ENCODE measurements around the gene PTN. TPM values are rescaled to one million over a fixed set of nuclear protein-coding genes. Genes with fewer than 3 reads are reported as not detected.

The PTN gene
- total RNA-seq, 1 donor from 2014 or later = 21.9 TPM

GRCh38 chr7:137302081-137302480 is 41.5 kb downstream of the PTN start:
- no peak overlapping the region for H3K9ac ChIP-seq (ENCODE audit: low read depth in 1 of 3, low read length in 3 of 3)

GRCh38 chr7:137298464-137298794 is 45.1 kb downstream of the PTN start:
- H3K36me3 ChIP-seq (ENCODE audit: control insufficient read depth in 3 of 3, insufficient read depth in 3 of 3, low read length in 3 of 3) = no peaks in the 10 kb centered on the region
- H3K27ac ChIP-seq (ENCODE audit: low read depth, low read length) = no peak overlapping the region
- H3K9me3 ChIP-seq (ENCODE audit: control insufficient read depth in 3 of 3, low read length in 3 of 3) = no peaks in the 10 kb centered on the region
- no peaks in the 10 kb centered on the region for H3K4me1 ChIP-seq (ENCODE audit: control insufficient read depth in 3 of 3, insufficient read depth in 3 of 3, low read length in 3 of 3)
- H3K27me3 ChIP-seq (ENCODE audit: control insufficient read depth in 3 of 3, insufficient read depth in 3 of 3, low read length in 3 of 3) = no peaks in the 10 kb centered on the region
- no peak overlapping the region for H3K4me3 ChIP-seq (ENCODE audit: low read length in 3 of 3)
- no peak overlapping the region for H3K9ac ChIP-seq (ENCODE audit: low read depth in 1 of 3, low read length in 3 of 3)

More at GRCh38 chr7:137302081-137302480, 41.5 kb downstream of the PTN start:
- H3K9me3 ChIP-seq (ENCODE audit: control insufficient read depth in 3 of 3, low read length in 3 of 3) = no peaks in the 10 kb centered on the region
- no peaks in the 10 kb centered on the region for H3K4me1 ChIP-seq (ENCODE audit: control insufficient read depth in 3 of 3, insufficient read depth in 3 of 3, low read length in 3 of 3)
- H3K4me3 ChIP-seq (ENCODE audit: low read length in 3 of 3) = no peak overlapping the region
- H3K36me3 ChIP-seq (ENCODE audit: control insufficient read depth in 3 of 3, insufficient read depth in 3 of 3, low read length in 3 of 3) = no peaks in the 10 kb centered on the region
- H3K27me3 ChIP-seq (ENCODE audit: control insufficient read depth in 3 of 3, insufficient read depth in 3 of 3, low read length in 3 of 3) = no peaks in the 10 kb centered on the region
- no peak overlapping the region for H3K27ac ChIP-seq (ENCODE audit: low read depth, low read length)

- H3K4me1 ChIP-seq (ENCODE audit: control insufficient read depth in 3 of 3, insufficient read depth in 3 of 3, low read length in 3 of 3) = no peaks in the 10 kb centered on the region
- H3K9me3 ChIP-seq (ENCODE audit: control insufficient read depth in 3 of 3, low read length in 3 of 3) = no peaks in the 10 kb centered on the region
- H3K36me3 ChIP-seq (ENCODE audit: control insufficient read depth in 3 of 3, insufficient read depth in 3 of 3, low read length in 3 of 3) = no peaks in the 10 kb centered on the region
Observed at GRCh38 chr7:137297551-137298463, 45.7 kb downstream of the PTN start.

GRCh38 chr7:137296576-137296975 is 47.0 kb downstream of the PTN start:
- Histone ChIP-seq H3K9me3 (ENCODE audit: control insufficient read depth in 3 of 3, low read length in 3 of 3) (no peaks in the 10 kb centered on the region), H3K4me3 (ENCODE audit: low read length in 3 of 3) (no peak overlapping the region), H3K4me1 (ENCODE audit: control insufficient read depth in 3 of 3, insufficient read depth in 3 of 3, low read length in 3 of 3) (no peaks in the 10 kb centered on the region), H3K27me3 (ENCODE audit: control insufficient read depth in 3 of 3, insufficient read depth in 3 of 3, low read length in 3 of 3) (no peaks in the 10 kb centered on the region), H3K9ac (ENCODE audit: low read depth in 1 of 3, low read length in 3 of 3) (no peak overlapping the region), H3K27ac (ENCODE audit: low read depth, low read length) (no peak overlapping the region), H3K36me3 (ENCODE audit: control insufficient read depth in 3 of 3, insufficient read depth in 3 of 3, low read length in 3 of 3) (no peaks in the 10 kb centered on the region)

More at GRCh38 chr7:137297551-137298463, 45.7 kb downstream of the PTN start:
- H3K27ac ChIP-seq (ENCODE audit: low read depth, low read length) = no peak overlapping the region
- H3K9ac ChIP-seq (ENCODE audit: low read depth in 1 of 3, low read length in 3 of 3) = no peak overlapping the region
- H3K27me3 ChIP-seq (ENCODE audit: control insufficient read depth in 3 of 3, insufficient read depth in 3 of 3, low read length in 3 of 3) = no peaks in the 10 kb centered on the region
- no peak overlapping the region for H3K4me3 ChIP-seq (ENCODE audit: low read length in 3 of 3)

GRCh38 chr7:137295739-137296324 is 47.7 kb downstream of the PTN start:
- Histone ChIP-seq H3K9me3 (ENCODE audit: control insufficient read depth in 3 of 3, low read length in 3 of 3) (no peaks in the 10 kb centered on the region), H3K4me3 (ENCODE audit: low read length in 3 of 3) (no peak overlapping the region), H3K27ac (ENCODE audit: low read depth, low read length) (no peak overlapping the region), H3K27me3 (ENCODE audit: control insufficient read depth in 3 of 3, insufficient read depth in 3 of 3, low read length in 3 of 3) (no peaks in the 10 kb centered on the region), H3K4me1 (ENCODE audit: control insufficient read depth in 3 of 3, insufficient read depth in 3 of 3, low read length in 3 of 3) (no peaks in the 10 kb centered on the region), H3K36me3 (ENCODE audit: control insufficient read depth in 3 of 3, insufficient read depth in 3 of 3, low read length in 3 of 3) (no peaks in the 10 kb centered on the region), H3K9ac (ENCODE audit: low read depth in 1 of 3, low read length in 3 of 3) (no peak overlapping the region)

GRCh38 chr7:137289101-137289500 is 54.4 kb downstream of the PTN start:
- Histone ChIP-seq H3K27ac (ENCODE audit: low read depth, low read length) (no peak overlapping the region), H3K4me1 (ENCODE audit: control insufficient read depth in 3 of 3, insufficient read depth in 3 of 3, low read length in 3 of 3) (no peaks in the 10 kb centered on the region), H3K9ac (ENCODE audit: low read depth in 1 of 3, low read length in 3 of 3) (no peak overlapping the region), H3K27me3 (ENCODE audit: control insufficient read depth in 3 of 3, insufficient read depth in 3 of 3, low read length in 3 of 3) (no peaks in the 10 kb centered on the region), H3K36me3 (ENCODE audit: control insufficient read depth in 3 of 3, insufficient read depth in 3 of 3, low read length in 3 of 3) (no peaks in the 10 kb centered on the region), H3K4me3 (ENCODE audit: low read length in 3 of 3) (no peak overlapping the region), H3K9me3 (ENCODE audit: control insufficient read depth in 3 of 3, low read length in 3 of 3) (no peaks in the 10 kb centered on the region)

- no peak overlapping the region for H3K9ac ChIP-seq (ENCODE audit: low read depth in 1 of 3, low read length in 3 of 3)
- H3K4me3 ChIP-seq (ENCODE audit: low read length in 3 of 3) = no peak overlapping the region
- no peak overlapping the region for H3K27ac ChIP-seq (ENCODE audit: low read depth, low read length)
- H3K9me3 ChIP-seq (ENCODE audit: control insufficient read depth in 3 of 3, low read length in 3 of 3) = no peaks in the 10 kb centered on the region
- no peaks in the 10 kb centered on the region for H3K36me3 ChIP-seq (ENCODE audit: control insufficient read depth in 3 of 3, insufficient read depth in 3 of 3, low read length in 3 of 3)
- H3K4me1 ChIP-seq (ENCODE audit: control insufficient read depth in 3 of 3, insufficient read depth in 3 of 3, low read length in 3 of 3) = no peaks in the 10 kb centered on the region
- H3K27me3 ChIP-seq (ENCODE audit: control insufficient read depth in 3 of 3, insufficient read depth in 3 of 3, low read length in 3 of 3) = no peaks in the 10 kb centered on the region
Observed at GRCh38 chr7:137287651-137288258, 55.8 kb downstream of the PTN start.

GRCh38 chr7:137283153-137283552 is 60.4 kb downstream of the PTN start:
- Histone ChIP-seq H3K27ac (ENCODE audit: low read depth, low read length) (no peak overlapping the region), H3K4me3 (ENCODE audit: low read length in 3 of 3) (no peak overlapping the region), H3K36me3 (ENCODE audit: control insufficient read depth in 3 of 3, insufficient read depth in 3 of 3, low read length in 3 of 3) (no peaks in the 10 kb centered on the region), H3K9ac (ENCODE audit: low read depth in 1 of 3, low read length in 3 of 3) (no peak overlapping the region), H3K4me1 (ENCODE audit: control insufficient read depth in 3 of 3, insufficient read depth in 3 of 3, low read length in 3 of 3) (no peaks in the 10 kb centered on the region), H3K9me3 (ENCODE audit: control insufficient read depth in 3 of 3, low read length in 3 of 3) (no peaks in the 10 kb centered on the region), H3K27me3 (ENCODE audit: control insufficient read depth in 3 of 3, insufficient read depth in 3 of 3, low read length in 3 of 3) (no peaks in the 10 kb centered on the region)

- no peak overlapping the region for H3K27ac ChIP-seq (ENCODE audit: low read depth, low read length)
- no peaks in the 10 kb centered on the region for H3K9me3 ChIP-seq (ENCODE audit: control insufficient read depth in 3 of 3, low read length in 3 of 3)
- no peak overlapping the region for H3K9ac ChIP-seq (ENCODE audit: low read depth in 1 of 3, low read length in 3 of 3)
- no peaks in the 10 kb centered on the region for H3K27me3 ChIP-seq (ENCODE audit: control insufficient read depth in 3 of 3, insufficient read depth in 3 of 3, low read length in 3 of 3)
- H3K4me3 ChIP-seq (ENCODE audit: low read length in 3 of 3) = no peak overlapping the region
- no peaks in the 10 kb centered on the region for H3K4me1 ChIP-seq (ENCODE audit: control insufficient read depth in 3 of 3, insufficient read depth in 3 of 3, low read length in 3 of 3)
- no peaks in the 10 kb centered on the region for H3K36me3 ChIP-seq (ENCODE audit: control insufficient read depth in 3 of 3, insufficient read depth in 3 of 3, low read length in 3 of 3)
Observed at GRCh38 chr7:137282043-137282442, 61.5 kb downstream of the PTN start.

- H3K4me3 ChIP-seq (ENCODE audit: low read length in 3 of 3) = no peak overlapping the region
- no peak overlapping the region for H3K27ac ChIP-seq (ENCODE audit: low read depth, low read length)
- no peaks in the 10 kb centered on the region for H3K4me1 ChIP-seq (ENCODE audit: control insufficient read depth in 3 of 3, insufficient read depth in 3 of 3, low read length in 3 of 3)
- no peaks in the 10 kb centered on the region for H3K36me3 ChIP-seq (ENCODE audit: control insufficient read depth in 3 of 3, insufficient read depth in 3 of 3, low read length in 3 of 3)
- no peaks in the 10 kb centered on the region for H3K9me3 ChIP-seq (ENCODE audit: control insufficient read depth in 3 of 3, low read length in 3 of 3)
- no peak overlapping the region for H3K9ac ChIP-seq (ENCODE audit: low read depth in 1 of 3, low read length in 3 of 3)
- H3K27me3 ChIP-seq (ENCODE audit: control insufficient read depth in 3 of 3, insufficient read depth in 3 of 3, low read length in 3 of 3) = no peaks in the 10 kb centered on the region
Observed at GRCh38 chr7:137276189-137276588, 67.3 kb downstream of the PTN start.

Data from skeletal muscle tissue (tissue), 4 donors.